GM12878 (cell line): ENCODE data around the gene FCRL6. TPM values are rescaled to one million over a fixed set of nuclear protein-coding genes. Genes with fewer than 3 reads are reported as not detected.

Source experiments
- ATAC-seq: fragments of 200-7000 bp; cut with Tn5 transposase; 3 replicates; pipeline ENCODE4 v1.9.1; 2020; ENCODE audit warnings: mild to moderate bottlenecking, moderate library complexity
- BruUV-seq: library from RNA; stranded (reverse); fragments of 400-500 nt; replicated peaks from 2 replicates; lab custom pipeline; 2021; lab: Mats Ljungman, UMichigan
- CTCF ChIA-PET: fragments of 300-600 bp; sonication (Branson Sonifier 250); formaldehyde crosslinking; extraction: SDS; loops from one replicate; lab custom pipeline; 2021; ENCODE audit warnings: inconsistent platforms; lab: Yijun Ruan, JAX
- POLR2A ChIA-PET: fragments of 350-600 bp; formaldehyde crosslinking; extraction: SDS; loops from one replicate; lab custom pipeline; 2021; ENCODE audit warnings: inconsistent platforms; lab: Charles Lee
- RAD21 ChIA-PET: fragments of 300-600 bp; sonication (Branson Sonifier 250); formaldehyde crosslinking; loops from one replicate; lab custom pipeline; 2023; ENCODE audit warnings: antibody characterized with exemption; ENCODE audit not compliant: unreplicated experiment; lab: Charles Lee
- SMC1A ChIA-PET: fragments of 300-600 bp; sonication (Branson Sonifier 250); formaldehyde crosslinking; loops from one replicate; lab custom pipeline; 2023; ENCODE audit not compliant: unreplicated experiment, uncharacterized antibody; lab: Charles Lee
- DNase-seq: peaks from one replicate; pipeline ENCODE4 v3.0.0-alpha.2; 2011; ENCODE audit warnings: low read depth, low spot score
- FAIRE-seq: peaks from 3 replicates; lab custom pipeline; 2011; peaks lifted over from hg19 to GRCh38; lab: Jason Lieb, UNC
- H2AFZ ChIP-seq: 2 replicates; pipeline ENCODE4 v1.6.0; 2011; ENCODE audit warnings: low read depth, low read length, control low read depth; ENCODE audit not compliant: control insufficient read depth
- H3K27ac ChIP-seq: 2 replicates; pipeline ENCODE4 v1.5.1; 2011; ENCODE audit warnings: control low read depth; ENCODE audit not compliant: control insufficient read depth, insufficient read depth
- H3K27me3 ChIP-seq, 2 experiments: replicated peaks in 1 of 2; 2 replicates each; pipeline versions ENCODE4 v1.6.0 to v1.6.1; 2011; ENCODE audit warnings: low read length in 1 of 2; ENCODE audit not compliant: control insufficient read depth in 2 of 2, insufficient read depth in 2 of 2
- H3K36me3 ChIP-seq, 2 experiments: 2 replicates each; pipeline ENCODE4 v1.5.1; 2011; ENCODE audit warnings: low read length in 1 of 2; ENCODE audit not compliant: control insufficient read depth in 2 of 2, insufficient read depth in 2 of 2
- H3K4me1 ChIP-seq: 2 replicates; pipeline ENCODE4 v1.6.1; 2011; ENCODE audit warnings: mild to moderate bottlenecking, low read length, moderate library complexity, mixed read lengths; ENCODE audit not compliant: control insufficient read depth, insufficient read depth
- H3K4me2 ChIP-seq: 2 replicates; pipeline ENCODE4 v1.6.0; 2011; ENCODE audit warnings: control low read depth; ENCODE audit not compliant: control insufficient read depth, insufficient read depth
- H3K4me3 ChIP-seq: fragments of 200-600 bp; sonication (generic); 2 replicates; pipeline ENCODE4 v1.5.1; 2016
- H3K79me2 ChIP-seq: 2 replicates; pipeline ENCODE4 v1.6.0; 2011; ENCODE audit warnings: low read length; ENCODE audit not compliant: control insufficient read depth, insufficient read depth
- H3K9ac ChIP-seq: 2 replicates; pipeline ENCODE4 v1.8.0; 2011; ENCODE audit warnings: low read length, control low read depth, mixed read lengths; ENCODE audit not compliant: control insufficient read depth, insufficient read depth
- H3K9me3 ChIP-seq: replicated peaks from 3 replicates; pipeline ENCODE4 v1.5.1; 2011; ENCODE audit warnings: mild to moderate bottlenecking, low read length; ENCODE audit not compliant: control insufficient read depth, insufficient read depth
- H4K20me1 ChIP-seq: 2 replicates; pipeline ENCODE4 v1.6.0; 2011; ENCODE audit not compliant: control insufficient read depth, insufficient read depth
- BCL3 ChIP-seq: IDR thresholded peaks from 2 replicates; pipeline ENCODE4 v1.6.1; 2011; ENCODE audit warnings: borderline replicate concordance, low read depth, mild to moderate bottlenecking, moderate library complexity, low read length; ENCODE audit not compliant: insufficient read depth, poor library complexity, severe bottlenecking
- BCLAF1 ChIP-seq: fragments of 450-650 bp; IDR thresholded peaks from 2 replicates; pipeline ENCODE4 v1.6.1; 2017; ENCODE audit warnings: antibody characterized with exemption, mild to moderate bottlenecking, moderate library complexity
- EZH2 ChIP-seq: IDR thresholded peaks from 2 replicates; pipeline ENCODE4 v1.6.1; 2012; ENCODE audit warnings: low read depth, mild to moderate bottlenecking, control low read depth, inconsistent platforms, low read length, borderline replicate concordance; ENCODE audit not compliant: control insufficient read depth
- JUND ChIP-seq: IDR thresholded peaks from 2 replicates; pipeline ENCODE4 v1.6.1; 2012; ENCODE audit warnings: low read depth, mild to moderate bottlenecking, low read length, improper control_type of control experiment, moderate library complexity
- LARP7 ChIP-seq: fragments of 450-650 bp; IDR thresholded peaks from 2 replicates; pipeline ENCODE4 v1.6.1; 2017; ENCODE audit warnings: mild to moderate bottlenecking
- MAX ChIP-seq: IDR thresholded peaks from 2 replicates; pipeline ENCODE4 v1.6.1; 2012; ENCODE audit warnings: low read depth, low read length, improper control_type of control experiment
- RCOR1 ChIP-seq: conservative IDR thresholded peaks from 2 replicates; pipeline ENCODE4 v1.6.1; 2012; ENCODE audit warnings: low read depth, low read length, improper control_type of control experiment
- RFX5 ChIP-seq: IDR thresholded peaks from 2 replicates; pipeline ENCODE4 v1.6.1; 2011; ENCODE audit warnings: low read depth, low read length, improper control_type of control experiment
- SIN3A ChIP-seq: IDR thresholded peaks from 2 replicates; pipeline ENCODE4 v1.6.1; 2012; ENCODE audit warnings: low read depth, low read length, improper control_type of control experiment
- SREBF2 ChIP-seq: IDR thresholded peaks from 2 replicates; pipeline ENCODE4 v1.6.1; 2012; ENCODE audit warnings: mild to moderate bottlenecking, low read length
- STAT3 ChIP-seq: IDR thresholded peaks from 2 replicates; pipeline ENCODE4 v1.6.1; 2011; ENCODE audit warnings: low read depth, low read length, improper control_type of control experiment
- TCF12 ChIP-seq: IDR thresholded peaks from 2 replicates; pipeline ENCODE4 v1.6.1; 2011; ENCODE audit warnings: low read depth, mild to moderate bottlenecking, low read length
- ZNF622 ChIP-seq: fragments of 450-650 bp; IDR thresholded peaks from 2 replicates; pipeline ENCODE4 v1.6.1; 2017; ENCODE audit warnings: mild to moderate bottlenecking, inconsistent platforms
- WGBS: methylation state at CpG from one replicate; pipeline ENCODE4 v1.1.6; 2016; ENCODE audit warnings: low lambda C conversion rate; ENCODE audit not compliant: insufficient replicate concordance, insufficient coverage; ENCODE audit errors: missing lambda C conversion rate; 5-methylcytosine and 5-hydroxymethylcytosine counted together
- in situ Hi-C: fragments of 300-500 bp; cut with MboI; formaldehyde crosslinking; loops from 9 replicates; pipeline ENCODE4 v1.14.3; 2018; ENCODE audit warnings: mixed read lengths
- intact Hi-C: fragments of 100-400 bp; cut with micrococcal nuclease; formaldehyde crosslinking; loops from one replicate; pipeline ENCODE4 v1.14.2; 2022; ENCODE audit not compliant: unreplicated experiment
- polyA plus RNA-seq, 11 experiments: library from polyadenylated mRNA; depleted of rRNA in 4 of 11; unstranded in 6 of 11; stranded (reverse) in 5 of 11; fragments of >200 nt; fragmentation: Nextera tagmentation in 4 of 11; fragmentation: Illumina TruSeq in 1 of 11; extraction: Ambion mirVana in 4 of 11; extraction: Trizol in 1 of 11; gene quantifications; 1 replicate in 1 of 11; 2 replicates in 10 of 11; pipeline versions ENCODE4 v1.2.1 to v1.2.3, GENCODE V29; 2011 to 2016; ENCODE audit warnings: inconsistent platforms in 2 of 11, missing spikeins in 2 of 11, low read depth in 1 of 11
- total RNA-seq, 4 experiments: library from RNA; depleted of rRNA in 3 of 4; stranded (reverse); fragments of >200 nt in 3 of 4; fragmentation: Illumina TruSeq in 1 of 4; extraction: Trizol in 1 of 4; gene quantifications; 2 replicates each; pipeline versions ENCODE4 v1.2.1 to v1.2.3, GENCODE V29; 2013 to 2021
- TF ChIP-seq, protein P1 (sequence below): fragments of 450-650 bp; IDR thresholded peaks from 2 replicates; pipeline ENCODE4 v1.6.1; 2017; ENCODE audit warnings: low read depth, mild to moderate bottlenecking, moderate library complexity

Gene FCRL6
- total and polyA plus RNA-seq, 10 of the 15 experiments (the other 5 are each of a cell fraction or from before 2014, with no cell fraction given) = 0.04 to 0.16 (median 0.11) TPM; not detected in 7

DNA sequence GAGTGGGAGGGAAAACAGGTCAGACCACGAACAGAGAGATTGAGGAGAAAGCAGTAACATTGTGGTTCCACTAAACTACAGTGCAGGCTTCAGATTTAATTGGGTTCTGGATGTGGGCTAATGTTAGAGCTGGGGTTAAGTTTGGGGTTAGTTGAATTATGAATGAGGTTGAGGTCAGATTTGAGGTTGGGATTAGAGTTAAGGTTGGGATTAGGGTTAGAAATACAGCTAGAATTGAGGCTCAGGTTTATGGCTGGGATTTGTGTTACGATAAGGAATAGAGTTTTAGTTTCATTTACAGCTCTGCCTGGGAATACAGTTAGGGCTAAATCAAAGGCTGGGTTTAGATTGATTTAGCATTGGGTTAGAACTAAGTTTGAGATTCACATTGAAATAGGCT lies 62.1 kb downstream of the FCRL6 start:
- ATAC-seq = no peak
- ChIA-PET SMC1A (no interaction called here), CTCF (interaction anchor here (0.6 kb wide), 1 partner anchor 367 kb away, joined by 3 read pairs; no protein-coding TSS in a partner anchor), RAD21 (no interaction called here), POLR2A (no interaction called here)
- WGBS = 40% methylated on average over 2 of the region's 2 CpGs
- H3K9me3 ChIP-seq = no peaks in the 10 kb centered on the region
- TF ChIP-seq RCOR1 (no peak), BCL3 (no peak), SIN3A (no peak), ZNF622 (no peak), EZH2 (no peak), TCF12 (no peak), RFX5 (no peak), STAT3 (no peak), BCLAF1 (no peak), LARP7 (no peak), JUND (no peak), MAX (no peak), SREBF2 (no peak)
- TF ChIP-seq, protein P1, sequence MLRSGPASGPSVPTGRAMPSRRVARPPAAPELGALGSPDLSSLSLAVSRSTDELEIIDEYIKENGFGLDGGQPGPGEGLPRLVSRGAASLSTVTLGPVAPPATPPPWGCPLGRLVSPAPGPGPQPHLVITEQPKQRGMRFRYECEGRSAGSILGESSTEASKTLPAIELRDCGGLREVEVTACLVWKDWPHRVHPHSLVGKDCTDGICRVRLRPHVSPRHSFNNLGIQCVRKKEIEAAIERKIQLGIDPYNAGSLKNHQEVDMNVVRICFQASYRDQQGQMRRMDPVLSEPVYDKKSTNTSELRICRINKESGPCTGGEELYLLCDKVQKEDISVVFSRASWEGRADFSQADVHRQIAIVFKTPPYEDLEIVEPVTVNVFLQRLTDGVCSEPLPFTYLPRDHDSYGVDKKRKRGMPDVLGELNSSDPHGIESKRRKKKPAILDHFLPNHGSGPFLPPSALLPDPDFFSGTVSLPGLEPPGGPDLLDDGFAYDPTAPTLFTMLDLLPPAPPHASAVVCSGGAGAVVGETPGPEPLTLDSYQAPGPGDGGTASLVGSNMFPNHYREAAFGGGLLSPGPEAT = no peak
- no peak overlapping the region for H2AFZ ChIP-seq
- H3K27me3 ChIP-seq = peaks cover 3 to 11% of the 10 kb centered on the region in 2 experiments; a peak in 3 of 4 replicates
- no peak for FAIRE-seq
- H3K9ac ChIP-seq = no peak overlapping the region
- in situ Hi-C loops = no loop called here
- intact Hi-C loops = no loop called here
- H3K27ac ChIP-seq = no peak overlapping the region
- H4K20me1 ChIP-seq = no peaks in the 10 kb centered on the region
- no peaks in the 10 kb centered on the region for H3K36me3 ChIP-seq
- H3K4me1 ChIP-seq = no peaks in the 10 kb centered on the region
- no peaks in the 10 kb centered on the region for H3K79me2 ChIP-seq
- BruUV-seq = no TSS peak
- no peak overlapping the region for H3K4me2 ChIP-seq
- DNase-seq = no peak
- no peak overlapping the region for H3K4me3 ChIP-seq
